Hindlimb muscle (tissue), 1 donor: ENCODE data around the gene ASB4. TPM values are rescaled to one million over a fixed set of nuclear protein-coding genes. Genes with fewer than 3 reads are reported as not detected.
"Not testable (repeated sequence)": the region's sequence is repeated elsewhere in the genome, so short reads cannot be mapped to it uniquely, and the experiment has no call there.

Source experiments
- DNase-seq: peaks from one replicate; pipeline ENCODE4 v3.0.0-alpha.2; 2013
- polyA plus RNA-seq: library from polyadenylated mRNA; unstranded; fragments of 120-200 nt; gene quantifications from one replicate; pipeline ENCODE4 v1.2.1, GENCODE V29; 2013; ENCODE audit not compliant: insufficient read length

ASB4 gene
- polyA plus RNA-seq, 1 donor: 35.7 TPM

GRCh38 chr7:95527033-95527775 is 41.5 kb downstream of the ASB4 start:
- DNase-seq: no peak

GRCh38 chr7:95527776-95528250 is 42.1 kb downstream of the ASB4 start:
- DNase-seq: no peak

GRCh38 chr7:95529701-95530100 is 44.0 kb downstream of the ASB4 start:
- no peak for DNase-seq

GRCh38 chr7:95530881-95531280 is 45.1 kb downstream of the ASB4 start:
- DNase-seq: no peak

- no peak for DNase-seq
These were observed 46.0 kb downstream of the ASB4 start for GRCh38 chr7:95531605-95532219.

GRCh38 chr7:95534796-95535195 is 49.1 kb downstream of the ASB4 start:
- no peak for DNase-seq

- no peak for DNase-seq
These were observed 49.9 kb downstream of the ASB4 start for GRCh38 chr7:95535662-95536061.

GRCh38 chr7:95536656-95537311 is 51.0 kb downstream of the ASB4 start:
- DNase-seq: no peak

GRCh38 chr7:95537468-95537867 is 51.7 kb downstream of the ASB4 start:
- DNase-seq: no peak

GRCh38 chr7:95539426-95539825 is 53.7 kb downstream of the ASB4 start:
- no peak for DNase-seq

- no peak for DNase-seq
These were observed 54.6 kb downstream of the ASB4 start for GRCh38 chr7:95540366-95540765.

- no peak for DNase-seq
These were observed 57.6 kb downstream of the ASB4 start for GRCh38 chr7:95543312-95543711.

GRCh38 chr7:95544171-95544570 is 58.4 kb downstream of the ASB4 start:
- no peak for DNase-seq

GRCh38 chr7:95545007-95545615 is 59.4 kb downstream of the ASB4 start:
- no peak for DNase-seq

GRCh38 chr7:95545673-95546072 is 59.9 kb downstream of the ASB4 start:
- no peak for DNase-seq

GRCh38 chr7:95546647-95547046 is 60.9 kb downstream of the ASB4 start:
- DNase-seq: no peak

GRCh38 chr7:95547361-95548348 is 61.9 kb downstream of the ASB4 start:
- no peak for DNase-seq

- peak; percentile 74 for DNase-seq
These were observed 64.2 kb downstream of the ASB4 start for GRCh38 chr7:95549818-95550529.

- no peak for DNase-seq
These were observed 64.8 kb downstream of the ASB4 start for GRCh38 chr7:95550546-95550945.

- DNase-seq: not testable (repeated sequence)
These were observed 66.5 kb downstream of the ASB4 start for GRCh38 chr7:95552010-95552926.
